ENCODE results near the gene GCGR.

Gene GCGR

GRCh38 chr17:81803728-81804558, at the start of gene GCGR:
Gene GCGR (plus strand): TSS chr17:81804150. CDS start chr17:81809019, 4,869 bp downstream.
- DNase-seq: no peak

DNA sequence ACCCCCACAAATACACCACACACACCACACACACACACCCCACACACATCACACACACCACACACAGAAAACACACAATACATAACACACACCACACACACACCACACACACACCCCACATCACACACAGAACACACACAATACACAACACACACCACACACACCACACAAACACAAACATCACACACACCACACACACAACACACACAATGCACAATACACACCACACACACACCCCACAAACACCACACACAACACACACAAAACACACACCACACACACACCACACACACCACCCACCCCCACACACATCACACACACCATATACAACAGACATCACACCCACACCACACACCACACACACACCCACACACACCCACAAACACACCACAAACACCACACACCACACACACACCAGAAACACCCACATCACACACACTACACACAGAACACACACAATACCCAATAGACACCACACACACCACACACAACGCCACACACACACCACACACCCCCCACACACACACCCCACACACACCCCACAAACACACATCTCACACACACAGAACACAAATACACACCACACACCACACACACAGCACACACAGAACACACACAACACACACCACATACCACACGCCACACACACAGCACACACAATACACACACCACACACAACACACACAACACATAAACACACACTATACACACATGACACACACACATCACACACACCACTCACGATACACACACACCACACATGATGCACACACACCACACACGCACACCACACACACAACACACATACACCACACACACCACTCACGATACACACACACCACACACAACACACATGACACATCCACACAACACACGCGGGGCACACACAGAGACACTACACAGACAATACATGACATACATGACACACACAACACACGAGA, 11.0 kb upstream of the GCGR start:
- DNase-seq: no peak

DNA sequence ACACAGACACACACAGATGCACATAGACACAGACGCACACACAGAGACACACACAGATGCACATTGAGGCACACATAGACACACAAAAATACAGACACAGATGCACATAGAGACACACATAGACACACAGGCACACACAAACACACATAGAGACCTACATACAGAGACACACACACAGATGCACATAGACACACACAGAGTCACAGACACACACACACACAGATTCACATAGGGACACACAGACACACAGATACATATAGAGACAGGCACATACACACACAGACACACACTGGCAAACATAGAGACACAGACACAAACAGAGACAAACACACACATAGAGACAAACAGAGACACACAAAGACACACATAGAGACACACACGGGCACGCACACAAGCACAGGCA, 9.9 kb upstream of the GCGR start:
- no peak for DNase-seq

DNA sequence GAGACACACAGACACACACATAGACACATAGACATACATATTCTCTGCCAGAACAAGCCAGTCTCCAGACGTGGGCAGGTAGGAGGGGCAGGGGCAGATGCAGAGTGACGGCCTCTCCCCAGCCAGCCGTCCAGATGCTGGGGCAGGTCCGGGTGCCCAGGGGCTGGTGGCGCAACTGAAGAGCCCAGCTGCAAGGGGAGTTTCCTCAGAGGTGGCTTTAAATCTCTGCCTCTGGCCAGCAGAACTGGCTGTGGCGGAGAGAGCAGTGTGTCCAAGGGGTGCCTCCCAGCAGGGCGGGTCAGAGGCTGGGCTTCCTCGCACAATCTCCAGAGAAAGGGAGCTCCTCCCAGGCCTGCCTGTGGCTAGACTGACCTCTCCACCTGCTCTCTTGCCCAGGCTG, 9.4 kb upstream of the GCGR start:
- peak; percentile 35 for DNase-seq

GRCh38 chr17:81801327-81801726, 2.6 kb upstream of the GCGR start:
- no peak for DNase-seq

GRCh38 chr17:81802048-81802758, 1.7 kb upstream of the GCGR start:
- no peak for DNase-seq

DNA sequence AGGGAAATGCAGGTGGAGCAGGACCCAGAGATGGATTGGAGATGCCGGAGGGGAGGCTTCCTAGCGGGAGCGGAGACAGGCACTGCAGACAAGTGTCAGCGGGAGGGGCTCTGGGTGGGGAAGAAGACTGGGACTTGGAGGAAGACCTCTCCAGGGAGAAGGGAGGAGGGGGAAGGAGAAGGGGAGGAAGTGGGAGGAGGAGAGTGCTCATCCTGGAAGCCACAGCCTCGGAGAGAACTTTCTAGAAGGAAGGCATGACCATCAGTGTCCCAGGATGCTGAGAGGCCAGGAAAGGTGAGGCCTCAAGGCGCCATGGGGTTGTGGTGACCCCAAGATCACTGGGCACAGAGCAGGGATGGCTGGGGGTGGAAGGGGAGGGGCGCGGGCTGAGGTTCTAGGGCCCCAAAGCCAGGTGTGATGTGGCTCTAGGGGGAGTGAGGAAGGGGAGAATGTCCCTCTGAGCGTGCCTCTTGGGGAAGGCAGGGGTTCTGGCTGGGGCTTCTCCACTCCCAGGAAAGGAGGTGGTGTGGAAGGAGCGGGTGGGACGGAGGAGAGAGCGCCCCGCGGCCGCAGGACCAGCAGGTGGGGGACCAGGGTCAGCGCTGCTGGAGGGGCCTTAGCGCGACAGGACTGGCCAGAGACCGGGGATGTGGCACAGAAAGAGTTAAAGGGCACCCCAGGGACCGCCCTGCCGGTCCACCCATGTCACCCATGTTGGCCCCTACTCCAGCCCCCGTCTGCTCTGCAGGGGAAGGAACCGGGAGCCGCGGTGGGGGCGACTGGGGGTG, 900 bp upstream of the GCGR start:
- DNase-seq: no peak

GRCh38 chr17:81804559-81805399, 829 bp downstream of the GCGR start:
- no peak for DNase-seq

DNA sequence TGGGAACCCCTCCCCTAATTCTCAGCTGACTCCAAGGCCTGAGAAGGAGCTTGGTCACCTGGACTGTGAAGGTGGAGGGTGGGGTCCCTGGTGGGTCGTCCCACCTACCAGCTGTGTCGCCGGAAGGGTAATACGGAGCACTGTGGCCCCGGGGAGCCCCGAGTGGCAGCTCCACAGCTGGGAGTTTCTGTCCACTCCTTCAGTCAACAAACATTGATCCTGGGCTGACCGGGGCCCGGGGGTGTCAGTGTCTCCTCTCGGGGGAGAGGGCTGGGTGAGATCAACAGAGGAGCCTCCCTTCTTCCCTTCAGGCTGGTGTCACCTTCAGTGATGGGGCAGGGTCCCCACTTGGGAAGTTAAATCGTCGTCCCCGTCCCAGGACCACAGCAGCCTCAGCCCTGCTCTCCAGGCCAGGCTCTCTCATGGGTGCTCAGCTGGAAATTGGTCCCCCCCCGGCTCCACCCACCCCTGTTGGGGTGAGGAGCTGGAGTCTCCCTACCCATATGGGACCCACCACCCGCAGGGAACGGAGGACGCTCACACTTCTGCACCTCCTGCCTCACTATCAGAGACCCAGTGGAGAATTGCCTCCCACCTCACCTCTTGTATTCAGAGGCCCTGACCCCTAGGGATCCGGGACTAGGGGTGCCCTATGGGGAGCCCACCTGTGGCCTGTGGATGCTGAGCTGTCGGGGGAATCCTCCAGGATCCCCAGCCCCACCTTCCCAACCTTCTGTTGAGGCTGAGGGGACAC, 1.9 kb downstream of the GCGR start:
- no peak for DNase-seq

- DNase-seq: no peak
These were observed 2.7 kb downstream of the GCGR start for GRCh38 chr17:81806461-81807209.

- no peak for DNase-seq
These were observed 3.3 kb downstream of the GCGR start for GRCh38 chr17:81807210-81807719.

- no peak for DNase-seq
These were observed 3.9 kb downstream of the GCGR start for GRCh38 chr17:81807839-81808238.

- peak; percentile 42 for DNase-seq
These were observed 5.0 kb downstream of the GCGR start for GRCh38 chr17:81808778-81809555.

DNA sequence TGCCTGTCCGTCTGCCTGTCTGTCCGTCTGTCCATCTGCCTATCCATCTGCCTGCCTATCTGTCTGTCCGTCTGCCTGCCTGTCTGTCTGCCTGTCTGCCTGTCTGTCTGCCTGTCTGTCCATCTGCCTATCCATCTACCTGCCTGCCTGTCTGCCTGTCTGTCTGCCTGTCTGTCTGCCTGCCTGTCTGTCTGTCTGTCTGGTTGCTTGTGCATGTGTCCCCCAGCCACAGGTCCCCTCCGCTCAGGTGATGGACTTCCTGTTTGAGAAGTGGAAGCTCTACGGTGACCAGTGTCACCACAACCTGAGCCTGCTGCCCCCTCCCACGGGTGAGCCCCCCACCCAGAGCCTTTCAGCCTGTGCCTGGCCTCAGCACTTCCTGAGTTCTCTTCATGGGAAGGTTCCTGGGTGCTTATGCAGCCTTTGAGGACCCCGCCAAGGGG, 5.6 kb downstream of the GCGR start:
- no peak for DNase-seq

DNA sequence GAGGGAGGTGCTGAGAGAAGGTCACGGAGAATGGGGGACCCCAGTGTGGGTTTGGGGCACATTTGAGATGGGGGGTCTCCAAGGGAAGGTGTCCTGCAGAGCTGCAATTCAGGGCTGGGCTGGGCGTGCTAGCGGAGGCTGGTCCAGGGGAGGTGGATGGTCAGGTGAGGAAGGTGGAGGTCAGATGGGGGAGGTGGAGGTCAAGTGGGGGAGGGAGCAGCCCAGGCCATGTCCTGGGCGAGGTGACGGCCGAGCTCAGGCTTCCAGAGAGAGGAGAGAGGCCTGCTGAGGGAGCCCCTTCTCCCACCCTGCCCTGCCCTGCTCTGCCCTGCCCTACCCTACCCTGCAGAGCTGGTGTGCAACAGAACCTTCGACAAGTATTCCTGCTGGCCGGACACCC, 6.5 kb downstream of the GCGR start:
- DNase-seq: no peak

- DNase-seq: no peak
These were observed 7.1 kb downstream of the GCGR start for GRCh38 chr17:81810892-81811704.

GRCh38 chr17:81811705-81812570, 8.0 kb downstream of the GCGR start:
- no peak for DNase-seq
